MM.1S (cell line): ENCODE data around the gene PASD1.

ENCODE experiments used
- EZH2 ChIP-seq: fragments of 300-600 bp; sonication (generic); optimal IDR thresholded peaks from 2 replicates; pipeline ENCODE3; 2017; ENCODE audit warnings: low read depth, mild to moderate bottlenecking, antibody characterized with exemption, low read length, mixed read lengths
- EZH2phosphoT487 ChIP-seq: fragments of 300-600 bp; sonication (generic); IDR thresholded peaks from 2 replicates; pipeline ENCODE4 v1.6.1; 2018; ENCODE audit warnings: antibody characterized with exemption, low read length
- TF ChIP-seq, protein P1 (sequence below): fragments of 300-600 bp; sonication (generic); IDR thresholded peaks from 2 replicates; pipeline ENCODE4 v1.5.1; 2016; ENCODE audit warnings: antibody characterized with exemption, low read length, mixed read lengths

DNA sequence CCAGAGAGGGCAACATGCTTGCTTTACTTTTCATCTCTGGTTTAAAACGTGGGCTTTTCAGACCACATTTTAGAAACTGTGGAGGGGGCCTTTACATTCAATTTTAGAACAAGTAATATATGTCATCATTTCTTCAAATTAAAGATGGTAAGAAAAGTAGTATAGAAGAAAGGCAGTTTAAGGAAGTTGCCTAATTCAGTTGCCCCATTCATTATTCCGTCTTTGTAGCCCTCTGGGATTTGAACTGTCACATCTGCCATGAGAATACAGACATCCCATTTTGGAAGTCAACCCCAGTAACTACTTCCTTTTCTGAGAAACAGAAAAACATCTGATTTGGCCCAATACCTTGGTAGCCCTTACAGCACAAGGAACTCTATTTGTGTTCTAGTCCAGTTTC, 61.2 kb downstream of the PASD1 start:
- TF ChIP-seq, protein P1, sequence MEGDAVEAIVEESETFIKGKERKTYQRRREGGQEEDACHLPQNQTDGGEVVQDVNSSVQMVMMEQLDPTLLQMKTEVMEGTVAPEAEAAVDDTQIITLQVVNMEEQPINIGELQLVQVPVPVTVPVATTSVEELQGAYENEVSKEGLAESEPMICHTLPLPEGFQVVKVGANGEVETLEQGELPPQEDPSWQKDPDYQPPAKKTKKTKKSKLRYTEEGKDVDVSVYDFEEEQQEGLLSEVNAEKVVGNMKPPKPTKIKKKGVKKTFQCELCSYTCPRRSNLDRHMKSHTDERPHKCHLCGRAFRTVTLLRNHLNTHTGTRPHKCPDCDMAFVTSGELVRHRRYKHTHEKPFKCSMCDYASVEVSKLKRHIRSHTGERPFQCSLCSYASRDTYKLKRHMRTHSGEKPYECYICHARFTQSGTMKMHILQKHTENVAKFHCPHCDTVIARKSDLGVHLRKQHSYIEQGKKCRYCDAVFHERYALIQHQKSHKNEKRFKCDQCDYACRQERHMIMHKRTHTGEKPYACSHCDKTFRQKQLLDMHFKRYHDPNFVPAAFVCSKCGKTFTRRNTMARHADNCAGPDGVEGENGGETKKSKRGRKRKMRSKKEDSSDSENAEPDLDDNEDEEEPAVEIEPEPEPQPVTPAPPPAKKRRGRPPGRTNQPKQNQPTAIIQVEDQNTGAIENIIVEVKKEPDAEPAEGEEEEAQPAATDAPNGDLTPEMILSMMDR, result no peak
- TF ChIP-seq EZH2phosphoT487 (no peak), EZH2 (no peak)
